Gastroesophageal sphincter (tissue), 4 donors: Measurements from ENCODE around the gene CDH23. TPM values are rescaled to one million over a fixed set of nuclear protein-coding genes. Genes with fewer than 3 reads are reported as not detected.

Experiments used
- ATAC-seq: fragments of 150-250 bp; one replicate; pipeline ENCODE4 v1.9.1; 2016; ENCODE audit warnings: mild to moderate bottlenecking, moderate library complexity
- H3K27ac ChIP-seq, 4 donors: fragments of 200-600 bp; sonication (generic) in 3 of 4; 1 replicate in 3 of 4; 2 replicates in 1 of 4; pipeline ENCODE4 v1.5.1; 2016 to 2019
- H3K27me3 ChIP-seq: fragments of 200-600 bp; sonication (generic); one replicate; pipeline ENCODE4 v1.5.1; 2019
- H3K36me3 ChIP-seq, 2 donors: fragments of 200-600 bp; sonication (generic); one replicate each; pipeline ENCODE4 v1.5.1; 2019; ENCODE audit warnings: control low read depth in 1 of 2
- H3K4me1 ChIP-seq, 3 donors: fragments of 200-600 bp; sonication (generic); 1 replicate in 2 of 3; 2 replicates in 1 of 3; pipeline ENCODE4 v1.5.1; 2016 to 2019; ENCODE audit warnings: control low read depth in 2 of 3
- H3K4me3 ChIP-seq, 2 donors: fragments of 200-600 bp; sonication (generic); one replicate each; pipeline ENCODE4 v1.5.1; 2019; ENCODE audit warnings: mild to moderate bottlenecking in 1 of 2, moderate library complexity in 1 of 2
- H3K9me3 ChIP-seq, 3 donors: fragments of 200-600 bp; sonication (generic); one replicate each; pipeline ENCODE4 v1.5.1; 2017 to 2019; ENCODE audit warnings: control low read depth in 2 of 3
- CTCF ChIP-seq, 4 experiments: fragments of 200-600 bp in 2 of 4; fragments of 450-650 bp in 2 of 4; sonication (generic) in 1 of 4; IDR thresholded peaks; one replicate each; pipeline ENCODE4 v1.5.1; 2017 to 2019; ENCODE audit warnings: antibody characterized with exemption in 4 of 4, mild to moderate bottlenecking in 2 of 4, moderate library complexity in 2 of 4
- EP300 ChIP-seq: sonication (generic); formaldehyde crosslinking; IDR thresholded peaks from one replicate; pipeline ENCODE4 v1.6.1; 2017; ENCODE audit warnings: antibody characterized with exemption, mild to moderate bottlenecking
- POLR2A ChIP-seq, 2 donors: fragments of 450-650 bp; IDR thresholded peaks; one replicate each; pipeline ENCODE4 v1.6.1; 2017; ENCODE audit warnings: antibody characterized with exemption in 2 of 2, mild to moderate bottlenecking in 2 of 2, moderate library complexity in 1 of 2
- POLR2AphosphoS5 ChIP-seq: sonication (generic); formaldehyde crosslinking; IDR thresholded peaks from one replicate; pipeline ENCODE4 v1.6.1; 2017; ENCODE audit warnings: antibody characterized with exemption
- WGBS, 2 donors: methylation state at CpG; one replicate each; pipeline ENCODE4 v1.1.5; 2018; ENCODE audit warnings: low coverage in 1 of 2; 5-methylcytosine and 5-hydroxymethylcytosine counted together
- total RNA-seq, 4 donors: library from RNA; depleted of rRNA; stranded (reverse); fragments of >200 nt; gene quantifications; one replicate each; pipeline ENCODE4 v1.1.0, GENCODE V29; 2016

CDH23 gene
- total RNA-seq, 4 donors from 2014 or later: 5.1 to 33.5 (median 16.2) TPM

DNA sequence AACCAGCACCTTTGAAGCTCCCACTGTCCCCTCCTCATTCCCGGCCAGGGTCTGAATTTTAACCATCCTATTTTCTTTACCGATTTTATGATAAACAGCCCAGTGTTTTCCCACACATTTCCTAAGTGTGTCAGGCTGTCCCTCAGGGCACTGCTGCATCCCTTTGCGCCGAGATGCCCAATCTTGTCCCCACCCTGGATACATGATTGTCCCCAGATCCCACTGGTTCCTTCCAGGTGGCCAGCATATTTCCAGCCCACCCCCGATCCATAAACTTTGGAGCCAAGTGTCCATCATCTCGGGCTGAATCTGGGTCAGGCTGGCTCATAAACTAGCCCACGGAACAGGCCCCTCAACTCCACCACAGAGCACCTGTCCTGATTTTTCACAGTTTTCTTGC is 137.2 kb downstream of the CDH23 start:
- no peak for ATAC-seq
- Histone ChIP-seq H3K9me3 (no peaks in the 10 kb centered on the region), H3K36me3 (no peaks in the 10 kb centered on the region), H3K4me1 (no peaks in the 10 kb centered on the region), H3K27me3 (no peaks in the 10 kb centered on the region), H3K27ac (no peak overlapping the region), H3K4me3 (no peak overlapping the region)
- WGBS, 2 donors: 81 to 94% methylated on average over 6 to 7 of the region's 7 CpGs
- no peak for TF ChIP-seq POLR2AphosphoS5
- no peak for TF ChIP-seq EP300
- TF ChIP-seq CTCF (IDR thresholded peaks at IDR 0.05): no peak
- TF ChIP-seq POLR2A (IDR thresholded peaks at IDR 0.05): no peak

DNA sequence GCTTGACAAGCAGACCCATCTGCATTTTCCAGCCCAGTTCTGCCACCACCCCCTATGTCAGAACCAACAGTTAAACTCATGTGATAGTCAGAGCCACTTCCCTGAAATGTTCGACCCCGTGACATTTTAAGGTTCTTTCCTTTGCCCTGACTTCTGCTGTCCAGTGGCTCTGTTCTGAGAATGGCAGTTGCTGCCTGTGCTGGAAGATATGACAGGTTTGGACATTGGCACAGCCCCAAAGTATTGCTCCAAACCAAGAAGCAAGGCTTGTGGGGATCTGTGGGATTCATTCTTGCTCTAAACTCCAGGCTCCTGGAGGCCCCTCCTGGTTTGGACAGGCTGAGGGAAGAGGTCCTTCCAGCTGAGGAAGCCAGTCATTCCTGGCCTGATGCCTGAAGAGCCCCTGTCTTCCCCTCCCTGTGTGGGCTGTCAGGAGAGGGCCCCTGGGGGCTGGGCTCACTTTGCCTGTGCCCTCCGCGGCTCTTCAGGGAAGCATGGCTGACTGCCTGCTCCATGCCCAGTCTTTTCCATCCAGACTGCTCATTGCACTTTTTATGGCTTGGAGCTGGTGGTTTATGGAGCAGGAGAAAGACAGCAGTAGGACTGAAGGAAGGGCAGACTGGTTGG is 138.0 kb downstream of the CDH23 start:
- 63 to 76% methylated on average over 2 to 4 of the region's 4 CpGs for WGBS, 2 donors
- H3K4me1 ChIP-seq: no peaks in the 10 kb centered on the region
- H3K36me3 ChIP-seq: no peaks in the 10 kb centered on the region
- TF ChIP-seq EP300 (no peak), POLR2A (IDR thresholded peaks at IDR 0.05) (no peak), CTCF (IDR thresholded peaks at IDR 0.05) (no peak), POLR2AphosphoS5 (no peak)
- no peak overlapping the region for H3K27ac ChIP-seq
- H3K4me3 ChIP-seq: no peak overlapping the region
- H3K9me3 ChIP-seq: no peaks in the 10 kb centered on the region
- H3K27me3 ChIP-seq: no peaks in the 10 kb centered on the region
- ATAC-seq: no peak

DNA sequence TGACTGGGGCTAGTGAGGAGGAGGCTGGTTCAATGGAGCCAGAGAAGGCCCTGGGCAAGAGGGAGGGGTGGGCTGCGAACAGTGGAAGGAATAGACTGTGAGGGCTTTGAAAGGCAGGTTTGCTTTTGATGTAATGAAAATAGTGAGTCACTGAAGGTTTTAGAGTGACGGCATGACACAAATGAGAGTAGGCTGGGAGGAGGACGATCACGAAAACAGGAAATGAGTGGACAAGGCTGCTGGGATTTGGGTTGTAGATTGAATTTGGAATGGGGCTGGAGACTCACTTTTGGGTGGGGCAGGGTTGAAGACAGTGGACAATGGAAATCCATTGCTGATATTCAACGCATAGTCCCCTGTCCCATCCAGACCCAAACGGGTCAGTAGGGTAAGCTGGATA is 139.6 kb downstream of the CDH23 start:
- H3K27me3 ChIP-seq: no peaks in the 10 kb centered on the region
- ATAC-seq: no peak
- no peak overlapping the region for H3K27ac ChIP-seq
- H3K4me3 ChIP-seq: no peak overlapping the region
- WGBS, 2 donors: 83 to 90% methylated on average over 6 of the region's 6 CpGs
- no peaks in the 10 kb centered on the region for H3K9me3 ChIP-seq
- no peak for TF ChIP-seq CTCF (IDR thresholded peaks at IDR 0.05)
- TF ChIP-seq POLR2AphosphoS5: no peak
- TF ChIP-seq POLR2A (IDR thresholded peaks at IDR 0.05): no peak
- TF ChIP-seq EP300: no peak
- H3K4me1 ChIP-seq: no peaks in the 10 kb centered on the region
- no peaks in the 10 kb centered on the region for H3K36me3 ChIP-seq

- no peaks in the 10 kb centered on the region for H3K36me3 ChIP-seq
- no peak for ATAC-seq
- WGBS, 2 donors: 77 to 86% methylated on average over 8 of the region's 8 CpGs
These were observed 140.4 kb downstream of the CDH23 start for GRCh38 chr10:71537125-71537524.

More at GRCh38 chr10:71537125-71537524, 140.4 kb downstream of the CDH23 start:
- Histone ChIP-seq H3K9me3 (no peaks in the 10 kb centered on the region), H3K4me3 (no peak overlapping the region), H3K27ac (no peak overlapping the region), H3K4me1 (no peaks in the 10 kb centered on the region), H3K27me3 (no peaks in the 10 kb centered on the region)
- TF ChIP-seq EP300 (no peak), CTCF (IDR thresholded peaks at IDR 0.05) (no peak), POLR2A (IDR thresholded peaks at IDR 0.05) (no peak), POLR2AphosphoS5 (no peak)
